GF-D8 (cell line): ENCODE results near the gene TP53INP2.
"Not testable (repeated sequence)": the region's sequence is repeated elsewhere in the genome, so short reads cannot be mapped to it uniquely, and the experiment has no call there.

ENCODE experiments used
- DNase-seq: peaks from one replicate; lab custom pipeline; 2025; lab: John Stamatoyannopoulos, UW

TP53INP2 gene

DNA sequence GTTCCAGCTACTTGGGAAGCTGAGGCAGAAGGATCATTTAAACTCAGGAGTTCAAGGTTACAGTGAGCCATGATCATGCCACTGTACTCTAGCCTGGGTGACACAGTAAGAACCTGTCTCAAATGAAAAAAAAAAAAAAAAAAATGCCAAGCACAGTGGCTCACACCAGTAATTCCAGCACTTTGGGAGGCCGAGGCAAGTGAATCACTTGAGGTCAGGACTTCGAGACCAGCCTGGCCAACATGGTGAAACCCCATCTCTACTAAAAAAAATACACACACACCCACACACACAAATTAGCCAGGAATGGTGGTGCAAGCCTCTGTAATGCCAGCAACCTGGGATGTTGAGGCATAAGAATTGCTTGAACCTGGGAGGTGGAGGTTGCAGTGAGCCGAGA, 18.4 kb downstream of the TP53INP2 start:
- DNase-seq, result not testable (repeated sequence)

GRCh38 chr20:34724172-34724571, 20.0 kb downstream of the TP53INP2 start:
- DNase-seq, result no peak

DNA sequence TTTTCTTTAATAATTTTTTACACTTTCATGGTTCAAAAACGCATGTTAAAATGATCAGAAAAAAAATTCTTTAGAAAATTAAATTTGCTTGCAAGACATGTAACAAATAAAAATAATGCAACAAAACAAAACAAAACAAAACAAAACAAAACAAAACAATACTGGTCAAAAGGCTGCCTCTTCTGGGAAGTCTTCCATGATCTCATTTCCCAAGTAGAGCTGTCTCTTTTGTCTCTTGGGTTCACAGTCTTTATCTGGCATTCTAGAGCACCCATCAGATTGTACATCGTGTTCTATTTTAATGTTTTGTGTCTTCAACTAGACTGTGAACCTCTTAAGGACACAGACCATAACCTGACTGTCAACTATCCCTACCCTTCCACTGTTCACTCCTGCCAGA, 25.3 kb downstream of the TP53INP2 start:
- DNase-seq, result no peak

- no peak for DNase-seq
Observed at GRCh38 chr20:34732523-34732922, 28.4 kb downstream of the TP53INP2 start.

- DNase-seq, result no peak
Observed at GRCh38 chr20:34736106-34736735, 32.1 kb downstream of the TP53INP2 start.

GRCh38 chr20:34743039-34743438, 38.9 kb downstream of the TP53INP2 start:
- DNase-seq, result no peak

DNA sequence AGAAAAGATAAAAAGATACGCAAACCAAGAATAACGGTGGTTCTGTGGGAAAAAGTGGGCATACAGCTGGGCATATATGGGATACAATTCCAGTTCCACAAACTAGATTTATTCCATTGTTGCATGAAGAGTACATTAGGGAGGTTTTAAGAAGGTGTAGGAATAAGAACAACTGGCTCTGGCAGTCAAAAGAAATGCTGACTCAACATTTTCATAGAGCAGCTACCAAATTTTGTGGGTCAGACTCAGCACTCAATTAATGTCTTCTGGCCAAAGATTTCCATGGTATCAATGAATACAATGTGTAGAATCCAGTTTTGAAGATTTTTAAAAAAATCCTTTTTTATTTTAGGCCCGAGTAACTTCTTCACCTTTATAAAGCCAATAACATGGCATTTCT, 40.2 kb downstream of the TP53INP2 start:
- DNase-seq, result no peak

GRCh38 chr20:34744847-34745246, 40.7 kb downstream of the TP53INP2 start:
- no peak for DNase-seq

DNA sequence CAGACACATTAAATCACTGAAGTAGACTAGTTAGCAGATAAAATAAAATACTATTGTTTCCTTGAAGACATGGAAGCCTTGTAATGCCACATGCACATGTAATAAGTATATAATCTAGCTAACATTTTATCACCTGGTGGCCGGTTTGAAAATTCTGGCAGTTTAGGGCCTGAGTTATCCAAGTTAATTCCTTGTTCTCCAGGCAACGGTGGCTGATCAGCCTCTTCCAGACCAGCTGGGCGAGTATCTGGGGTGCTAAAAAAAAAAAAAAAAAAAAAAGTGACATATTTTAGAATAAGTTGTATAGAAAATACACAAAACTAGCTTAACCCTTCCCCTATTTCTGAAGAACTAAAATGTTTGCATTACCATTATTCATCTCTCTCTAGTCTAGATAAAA, 42.5 kb downstream of the TP53INP2 start:
- DNase-seq, result no peak

DNA sequence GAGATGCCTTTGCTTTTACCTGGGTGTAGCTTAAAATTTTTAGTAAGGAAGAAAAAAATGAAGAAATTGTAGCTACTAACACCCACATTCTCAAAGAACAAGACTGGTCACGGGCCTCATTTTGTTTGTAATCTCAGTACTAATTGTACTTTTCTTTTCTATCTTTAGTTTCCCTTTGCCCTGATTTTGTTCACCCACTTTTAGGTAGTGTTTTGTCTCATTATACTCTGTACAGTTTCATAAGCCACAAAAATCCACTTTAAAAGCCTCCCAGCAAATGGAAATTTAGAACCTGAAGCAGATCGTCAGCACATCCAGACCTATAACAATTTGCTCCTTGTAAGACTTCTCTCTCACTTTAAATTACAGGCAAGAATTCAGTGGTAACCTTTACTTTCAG, 43.3 kb downstream of the TP53INP2 start:
- no peak for DNase-seq

DNA sequence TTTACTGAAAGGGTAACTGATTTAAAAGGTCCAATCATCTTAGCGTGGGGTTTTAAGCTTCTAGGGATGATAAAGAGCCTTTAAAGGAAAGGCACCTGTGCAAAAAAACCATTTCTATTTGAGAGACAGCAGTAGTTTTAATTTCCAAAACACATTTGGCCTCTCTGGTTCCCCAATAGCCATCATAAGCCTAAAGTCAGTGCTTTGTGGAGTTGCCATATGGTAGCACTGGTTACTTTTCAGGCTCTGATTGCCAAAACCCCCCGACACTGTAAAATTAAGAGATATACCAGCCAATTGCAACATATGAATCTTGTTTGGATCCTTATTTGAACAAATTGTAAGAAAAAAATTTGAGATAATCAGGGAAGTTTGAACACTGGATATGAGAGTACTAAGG, 44.6 kb downstream of the TP53INP2 start:
- no peak for DNase-seq

GRCh38 chr20:34750484-34750883, 46.3 kb downstream of the TP53INP2 start:
- no peak for DNase-seq

GRCh38 chr20:34751453-34751852, 47.3 kb downstream of the TP53INP2 start:
- DNase-seq, result no peak

DNA sequence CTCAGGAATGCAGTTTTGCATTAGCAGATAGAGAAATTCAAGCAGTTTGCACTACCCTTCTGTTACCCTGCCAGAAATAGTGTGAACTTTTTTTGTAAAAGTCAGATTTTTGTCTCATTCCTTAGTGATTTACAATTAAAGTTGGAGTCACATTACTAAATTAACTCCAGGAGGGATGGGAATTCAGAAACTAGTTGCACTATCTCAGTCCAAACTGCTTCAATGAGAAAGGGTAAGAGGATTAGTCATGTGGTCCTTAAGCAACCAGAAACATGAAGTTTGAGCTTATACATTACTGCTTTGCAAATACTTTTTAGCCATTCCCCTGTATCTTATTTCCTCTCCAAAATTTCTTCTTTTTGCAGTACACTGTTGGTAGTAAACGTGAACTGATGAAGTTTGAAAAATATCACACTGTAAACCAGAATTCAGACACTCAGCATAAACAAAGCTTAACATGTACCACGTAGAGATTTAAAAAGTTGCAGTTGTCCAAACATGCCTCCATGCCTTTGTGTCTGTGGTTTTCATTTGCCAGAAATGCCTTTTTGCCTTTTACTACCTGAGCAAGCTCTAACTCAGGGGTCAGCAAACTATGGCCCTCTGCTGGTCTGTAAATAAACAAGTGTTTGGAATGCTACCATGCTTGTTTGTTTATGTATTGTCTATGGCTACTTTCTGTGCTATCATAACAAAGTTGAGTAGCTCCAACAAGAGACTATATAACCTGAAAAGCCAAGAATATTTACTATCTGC, 49.7 kb downstream of the TP53INP2 start:
- no peak for DNase-seq

GRCh38 chr20:34754611-34755010, 50.5 kb downstream of the TP53INP2 start:
- no peak for DNase-seq

DNA sequence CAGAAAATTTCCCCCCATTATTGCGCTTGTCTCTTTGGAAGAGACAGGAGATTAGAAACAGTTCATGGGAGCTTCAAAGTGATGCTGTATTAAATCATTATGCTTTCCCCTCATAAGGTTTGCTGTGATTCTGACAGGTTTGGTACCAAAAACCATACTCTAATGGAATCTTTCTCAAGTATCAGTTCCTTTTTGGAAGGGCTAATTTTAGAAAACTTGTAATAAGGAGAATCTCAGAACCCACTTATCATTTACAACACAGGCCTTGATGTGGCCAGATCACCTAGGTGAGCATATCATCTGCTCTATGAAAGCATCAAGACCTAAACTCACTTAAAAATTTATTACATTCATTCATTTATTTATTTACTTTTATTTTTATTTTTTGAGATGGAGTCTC, 51.2 kb downstream of the TP53INP2 start:
- DNase-seq, result no peak

DNA sequence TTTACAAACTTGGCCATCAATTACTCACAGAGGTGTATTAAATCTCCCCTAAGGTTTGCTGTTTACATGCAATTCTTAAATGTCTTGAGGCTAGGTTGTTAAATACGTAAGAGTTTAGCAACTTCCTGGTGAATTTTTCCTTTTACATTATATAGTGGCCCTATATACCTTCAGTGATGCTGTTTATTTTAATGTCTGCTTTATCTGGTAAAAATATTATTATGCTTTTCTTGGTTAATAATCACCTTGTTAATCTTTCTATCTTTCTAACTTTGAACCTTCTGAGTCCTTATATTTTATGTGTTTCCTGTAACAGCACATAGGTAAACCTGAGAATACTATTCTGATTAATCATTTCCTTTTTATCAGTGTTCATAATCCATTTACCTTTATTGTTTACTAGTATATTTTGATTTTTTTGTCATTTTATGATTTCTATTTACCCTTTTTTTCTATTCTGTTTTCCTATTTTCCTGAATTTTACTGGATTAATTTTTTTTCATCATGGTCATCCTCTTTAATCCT, 57.9 kb downstream of the TP53INP2 start:
- no peak for DNase-seq
